GM21367 (cell line): ENCODE measurements around the gene POU6F2.
"Not testable (repeated sequence)": the region's sequence is repeated elsewhere in the genome, so short reads cannot be mapped to it uniquely, and the experiment has no call there.

Experiments used
- ATAC-seq: cut with Tn5 transposase; IDR thresholded peaks from one replicate; pipeline ENCODE4 v1.9.1; 2021; ENCODE audit not compliant: unreplicated experiment

The POU6F2 gene

GRCh38 chr7:39295796-39296195 lies 318.1 kb downstream of the POU6F2 start:
- ATAC-seq = no peak

GRCh38 chr7:39299695-39300094 lies 322.0 kb downstream of the POU6F2 start:
- ATAC-seq = no peak

- ATAC-seq = no peak
These were observed 322.6 kb downstream of the POU6F2 start for GRCh38 chr7:39300276-39300675.

- ATAC-seq = no peak
These were observed 323.8 kb downstream of the POU6F2 start for GRCh38 chr7:39301543-39301942.

- ATAC-seq = no peak
These were observed 326.5 kb downstream of the POU6F2 start for GRCh38 chr7:39304178-39304577.

GRCh38 chr7:39304668-39305405 lies 327.1 kb downstream of the POU6F2 start:
- ATAC-seq = no peak

- ATAC-seq = no peak
These were observed 328.4 kb downstream of the POU6F2 start for GRCh38 chr7:39306016-39306570.

- ATAC-seq = no peak
These were observed 333.0 kb downstream of the POU6F2 start for GRCh38 chr7:39310699-39311098.

- no peak for ATAC-seq
These were observed 334.7 kb downstream of the POU6F2 start for GRCh38 chr7:39312254-39312989.

- ATAC-seq = no peak
These were observed 335.7 kb downstream of the POU6F2 start for GRCh38 chr7:39313376-39313775.

- ATAC-seq = no peak
These were observed 336.3 kb downstream of the POU6F2 start for GRCh38 chr7:39313974-39314373.

GRCh38 chr7:39317107-39317506 lies 339.4 kb downstream of the POU6F2 start:
- no peak for ATAC-seq

- ATAC-seq = no peak
These were observed 340.2 kb downstream of the POU6F2 start for GRCh38 chr7:39317896-39318295.

GRCh38 chr7:39321245-39321644 lies 343.5 kb downstream of the POU6F2 start:
- no peak for ATAC-seq

- ATAC-seq = no peak
These were observed 344.3 kb downstream of the POU6F2 start for GRCh38 chr7:39321909-39322498.

GRCh38 chr7:39324139-39324760 lies 346.5 kb downstream of the POU6F2 start:
- ATAC-seq = no peak

GRCh38 chr7:39331607-39332006 lies 353.9 kb downstream of the POU6F2 start:
- ATAC-seq = not testable (repeated sequence)

GRCh38 chr7:39332142-39332541 lies 354.4 kb downstream of the POU6F2 start:
- ATAC-seq = no peak

GRCh38 chr7:39333701-39334100 lies 356.0 kb downstream of the POU6F2 start:
- ATAC-seq = no peak

- no peak for ATAC-seq
These were observed 358.7 kb downstream of the POU6F2 start for GRCh38 chr7:39336442-39336841.

GRCh38 chr7:39338716-39339115 lies 361.0 kb downstream of the POU6F2 start:
- ATAC-seq = no peak
